GM12873 (cell line): Measurements from ENCODE around the gene AFMID.

Experiments
- TF ChIP-seq, protein P1 (sequence below): IDR thresholded peaks from 2 replicates; pipeline ENCODE4 v1.5.1; 2012; ENCODE audit warnings: low read depth, mild to moderate bottlenecking, moderate library complexity, low read length, control low read depth; ENCODE audit not compliant: insufficient read depth; ENCODE audit errors: missing control alignments

AFMID gene

DNA sequence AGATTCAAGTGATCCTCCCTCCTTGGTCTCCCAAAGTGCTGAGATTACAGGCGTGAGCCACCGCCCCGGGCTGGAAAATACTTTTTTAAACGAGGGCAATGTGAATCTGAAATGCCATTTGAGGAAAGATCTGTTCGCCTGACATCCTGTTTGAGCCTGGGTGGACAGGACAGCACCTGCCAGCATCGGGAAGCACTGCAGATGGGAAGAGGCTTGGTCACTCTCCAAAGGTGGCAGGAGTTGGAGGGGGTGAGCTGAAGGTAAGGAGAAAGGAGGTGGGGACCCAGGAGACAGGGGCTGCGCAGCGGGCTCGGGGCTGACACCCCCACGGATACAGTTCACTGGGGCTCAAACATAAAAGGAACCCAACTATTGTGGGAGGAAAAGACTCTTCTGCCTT lies 22.9 kb downstream of the AFMID start:
- TF ChIP-seq, protein P1, sequence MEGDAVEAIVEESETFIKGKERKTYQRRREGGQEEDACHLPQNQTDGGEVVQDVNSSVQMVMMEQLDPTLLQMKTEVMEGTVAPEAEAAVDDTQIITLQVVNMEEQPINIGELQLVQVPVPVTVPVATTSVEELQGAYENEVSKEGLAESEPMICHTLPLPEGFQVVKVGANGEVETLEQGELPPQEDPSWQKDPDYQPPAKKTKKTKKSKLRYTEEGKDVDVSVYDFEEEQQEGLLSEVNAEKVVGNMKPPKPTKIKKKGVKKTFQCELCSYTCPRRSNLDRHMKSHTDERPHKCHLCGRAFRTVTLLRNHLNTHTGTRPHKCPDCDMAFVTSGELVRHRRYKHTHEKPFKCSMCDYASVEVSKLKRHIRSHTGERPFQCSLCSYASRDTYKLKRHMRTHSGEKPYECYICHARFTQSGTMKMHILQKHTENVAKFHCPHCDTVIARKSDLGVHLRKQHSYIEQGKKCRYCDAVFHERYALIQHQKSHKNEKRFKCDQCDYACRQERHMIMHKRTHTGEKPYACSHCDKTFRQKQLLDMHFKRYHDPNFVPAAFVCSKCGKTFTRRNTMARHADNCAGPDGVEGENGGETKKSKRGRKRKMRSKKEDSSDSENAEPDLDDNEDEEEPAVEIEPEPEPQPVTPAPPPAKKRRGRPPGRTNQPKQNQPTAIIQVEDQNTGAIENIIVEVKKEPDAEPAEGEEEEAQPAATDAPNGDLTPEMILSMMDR = no peak

DNA sequence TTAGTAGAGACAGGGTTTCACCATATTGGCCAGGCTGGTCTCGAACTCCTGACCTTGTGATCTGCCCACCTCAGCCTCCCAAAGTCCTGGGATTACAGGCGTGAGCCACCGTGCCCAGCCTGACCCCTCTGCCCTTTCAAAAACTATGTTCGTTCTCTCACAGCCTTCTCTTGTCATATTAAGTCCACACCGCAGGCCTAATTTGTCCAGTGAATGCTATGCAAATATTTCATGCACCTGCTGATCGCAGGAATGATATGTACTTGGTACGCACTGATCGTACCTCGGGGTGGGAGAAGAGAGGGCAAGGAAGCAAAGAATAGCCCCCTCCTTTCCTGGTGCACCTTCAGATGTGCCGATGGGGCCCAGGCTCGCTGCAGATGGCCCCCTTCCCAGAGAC lies 23.9 kb downstream of the AFMID start:
- TF ChIP-seq, protein P1 = no peak

DNA sequence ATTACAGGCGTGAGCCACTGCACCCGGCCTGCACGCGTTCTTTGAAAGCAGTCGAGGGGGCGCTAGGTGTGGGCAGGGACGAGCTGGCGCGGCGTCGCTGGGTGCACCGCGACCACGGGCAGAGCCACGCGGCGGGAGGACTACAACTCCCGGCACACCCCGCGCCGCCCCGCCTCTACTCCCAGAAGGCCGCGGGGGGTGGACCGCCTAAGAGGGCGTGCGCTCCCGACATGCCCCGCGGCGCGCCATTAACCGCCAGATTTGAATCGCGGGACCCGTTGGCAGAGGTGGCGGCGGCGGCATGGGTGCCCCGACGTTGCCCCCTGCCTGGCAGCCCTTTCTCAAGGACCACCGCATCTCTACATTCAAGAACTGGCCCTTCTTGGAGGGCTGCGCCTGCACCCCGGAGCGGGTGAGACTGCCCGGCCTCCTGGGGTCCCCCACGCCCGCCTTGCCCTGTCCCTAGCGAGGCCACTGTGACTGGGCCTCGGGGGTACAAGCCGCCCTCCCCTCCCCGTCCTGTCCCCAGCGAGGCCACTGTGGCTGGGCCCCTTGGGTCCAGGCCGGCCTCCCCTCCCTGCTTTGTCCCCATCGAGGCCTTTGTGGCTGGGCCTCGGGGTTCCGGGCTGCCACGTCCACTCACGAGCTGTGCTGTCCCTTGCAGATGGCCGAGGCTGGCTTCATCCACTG lies 27.0 kb downstream of the AFMID start, which contains the start of gene BIRC5:
BIRC5 (plus strand) TSS at position 238 of the 690 bp plus-strand sequence; CDS start at position 302, 64 bp downstream.
- TF ChIP-seq, protein P1 = no peak

DNA sequence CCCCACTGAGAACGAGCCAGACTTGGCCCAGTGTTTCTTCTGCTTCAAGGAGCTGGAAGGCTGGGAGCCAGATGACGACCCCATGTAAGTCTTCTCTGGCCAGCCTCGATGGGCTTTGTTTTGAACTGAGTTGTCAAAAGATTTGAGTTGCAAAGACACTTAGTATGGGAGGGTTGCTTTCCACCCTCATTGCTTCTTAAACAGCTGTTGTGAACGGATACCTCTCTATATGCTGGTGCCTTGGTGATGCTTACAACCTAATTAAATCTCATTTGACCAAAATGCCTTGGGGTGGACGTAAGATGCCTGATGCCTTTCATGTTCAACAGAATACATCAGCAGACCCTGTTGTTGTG lies 27.5 kb downstream of the AFMID start:
- TF ChIP-seq, protein P1 = no peak

DNA sequence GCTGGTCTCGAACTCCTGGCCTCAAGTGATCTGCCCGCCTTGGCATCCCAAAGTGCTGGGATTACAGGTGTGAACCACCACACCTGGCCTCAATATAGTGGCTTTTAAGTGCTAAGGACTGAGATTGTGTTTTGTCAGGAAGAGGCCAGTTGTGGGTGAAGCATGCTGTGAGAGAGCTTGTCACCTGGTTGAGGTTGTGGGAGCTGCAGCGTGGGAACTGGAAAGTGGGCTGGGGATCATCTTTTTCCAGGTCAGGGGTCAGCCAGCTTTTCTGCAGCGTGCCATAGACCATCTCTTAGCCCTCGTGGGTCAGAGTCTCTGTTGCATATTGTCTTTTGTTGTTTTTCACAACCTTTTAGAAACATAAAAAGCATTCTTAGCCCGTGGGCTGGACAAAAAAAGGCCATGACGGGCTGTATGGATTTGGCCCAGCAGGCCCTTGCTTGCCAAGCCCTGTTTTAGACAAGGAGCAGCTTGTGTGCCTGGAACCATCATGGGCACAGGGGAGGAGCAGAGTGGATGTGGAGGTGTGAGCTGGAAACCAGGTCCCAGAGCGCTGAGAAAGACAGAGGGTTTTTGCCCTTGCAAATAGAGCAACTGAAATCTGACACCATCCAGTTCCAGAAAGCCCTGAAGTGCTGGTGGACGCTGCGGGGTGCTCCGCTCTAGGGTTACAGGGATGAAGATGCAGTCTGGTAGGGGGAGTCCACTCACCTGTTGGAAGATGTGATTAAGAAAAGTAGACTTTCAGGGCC lies 32.4 kb downstream of the AFMID start:
- TF ChIP-seq, protein P1 = no peak

DNA sequence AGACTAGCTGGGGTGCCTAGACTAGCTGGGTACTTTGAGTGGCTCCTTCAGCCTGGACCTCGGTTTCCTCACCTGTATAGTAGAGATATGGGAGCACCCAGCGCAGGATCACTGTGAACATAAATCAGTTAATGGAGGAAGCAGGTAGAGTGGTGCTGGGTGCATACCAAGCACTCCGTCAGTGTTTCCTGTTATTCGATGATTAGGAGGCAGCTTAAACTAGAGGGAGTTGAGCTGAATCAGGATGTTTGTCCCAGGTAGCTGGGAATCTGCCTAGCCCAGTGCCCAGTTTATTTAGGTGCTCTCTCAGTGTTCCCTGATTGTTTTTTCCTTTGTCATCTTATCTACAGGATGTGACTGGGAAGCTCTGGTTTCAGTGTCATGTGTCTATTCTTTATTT lies 35.9 kb downstream of the AFMID start:
- TF ChIP-seq, protein P1 = no peak

DNA sequence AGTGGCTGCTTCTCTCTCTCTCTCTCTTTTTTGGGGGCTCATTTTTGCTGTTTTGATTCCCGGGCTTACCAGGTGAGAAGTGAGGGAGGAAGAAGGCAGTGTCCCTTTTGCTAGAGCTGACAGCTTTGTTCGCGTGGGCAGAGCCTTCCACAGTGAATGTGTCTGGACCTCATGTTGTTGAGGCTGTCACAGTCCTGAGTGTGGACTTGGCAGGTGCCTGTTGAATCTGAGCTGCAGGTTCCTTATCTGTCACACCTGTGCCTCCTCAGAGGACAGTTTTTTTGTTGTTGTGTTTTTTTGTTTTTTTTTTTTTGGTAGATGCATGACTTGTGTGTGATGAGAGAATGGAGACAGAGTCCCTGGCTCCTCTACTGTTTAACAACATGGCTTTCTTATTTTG lies 36.6 kb downstream of the AFMID start:
- TF ChIP-seq, protein P1 = no peak
